GM12878 (cell line): ENCODE data around the gene SSTR1. TPM values are rescaled to one million over a fixed set of nuclear protein-coding genes. Genes with fewer than 3 reads are reported as not detected.

Experiments used
- CEBPZ ChIP-seq: fragments of 150-350 bp; IDR thresholded peaks from 2 replicates; pipeline ENCODE4 v1.6.1; 2016; ENCODE audit warnings: low read depth, low read length
- GATAD2B ChIP-seq: fragments of 450-650 bp; conservative IDR thresholded peaks from 2 replicates; pipeline ENCODE4 v1.6.1; 2017; ENCODE audit warnings: low read depth, mild to moderate bottlenecking, moderate library complexity
- MEF2B ChIP-seq: fragments of 450-650 bp; IDR thresholded peaks from 2 replicates; pipeline ENCODE4 v1.6.1; 2018; ENCODE audit warnings: mild to moderate bottlenecking, moderate library complexity; ENCODE audit not compliant: partially characterized antibody, poor library complexity, severe bottlenecking
- MTA3 ChIP-seq: IDR thresholded peaks from 2 replicates; pipeline ENCODE4 v1.6.1; 2012; ENCODE audit warnings: low read length, inconsistent platforms, borderline replicate concordance
- STAT3 ChIP-seq: IDR thresholded peaks from 2 replicates; pipeline ENCODE4 v1.6.1; 2011; ENCODE audit warnings: low read depth, low read length, improper control_type of control experiment
- TAF1 ChIP-seq: IDR thresholded peaks from 2 replicates; pipeline ENCODE4 v1.6.1; 2011; ENCODE audit warnings: mild to moderate bottlenecking, low read depth, low read length, borderline replicate concordance
- ZNF274 ChIP-seq: IDR thresholded peaks from one replicate; pipeline ENCODE4 v1.8.0; 2011; ENCODE audit not compliant: insufficient read length, insufficient read depth
- polyA plus RNA-seq, 11 experiments: library from polyadenylated mRNA; depleted of rRNA in 4 of 11; unstranded in 6 of 11; stranded (reverse) in 5 of 11; fragments of >200 nt; fragmentation: Nextera tagmentation in 4 of 11; fragmentation: Illumina TruSeq in 1 of 11; extraction: Ambion mirVana in 4 of 11; extraction: Trizol in 1 of 11; gene quantifications; 1 replicate in 1 of 11; 2 replicates in 10 of 11; pipeline versions ENCODE4 v1.2.1 to v1.2.3, GENCODE V29; 2011 to 2016; ENCODE audit warnings: inconsistent platforms in 2 of 11, missing spikeins in 2 of 11, low read depth in 1 of 11
- total RNA-seq, 4 experiments: library from RNA; depleted of rRNA in 3 of 4; stranded (reverse); fragments of >200 nt in 3 of 4; fragmentation: Illumina TruSeq in 1 of 4; extraction: Trizol in 1 of 4; gene quantifications; 2 replicates each; pipeline versions ENCODE4 v1.2.1 to v1.2.3, GENCODE V29; 2013 to 2021
- TF ChIP-seq, protein P1 (sequence below): IDR thresholded peaks from 2 replicates; pipeline ENCODE4 v1.6.1; 2011; ENCODE audit warnings: borderline replicate concordance, low read depth, mild to moderate bottlenecking, moderate library complexity, low read length; ENCODE audit not compliant: insufficient read depth, poor library complexity, severe bottlenecking

Gene SSTR1
- total and polyA plus RNA-seq, 10 of the 15 experiments (the other 5 are each of a cell fraction or from before 2014, with no cell fraction given): 0.01 to 0.05 TPM; not detected in 8

DNA sequence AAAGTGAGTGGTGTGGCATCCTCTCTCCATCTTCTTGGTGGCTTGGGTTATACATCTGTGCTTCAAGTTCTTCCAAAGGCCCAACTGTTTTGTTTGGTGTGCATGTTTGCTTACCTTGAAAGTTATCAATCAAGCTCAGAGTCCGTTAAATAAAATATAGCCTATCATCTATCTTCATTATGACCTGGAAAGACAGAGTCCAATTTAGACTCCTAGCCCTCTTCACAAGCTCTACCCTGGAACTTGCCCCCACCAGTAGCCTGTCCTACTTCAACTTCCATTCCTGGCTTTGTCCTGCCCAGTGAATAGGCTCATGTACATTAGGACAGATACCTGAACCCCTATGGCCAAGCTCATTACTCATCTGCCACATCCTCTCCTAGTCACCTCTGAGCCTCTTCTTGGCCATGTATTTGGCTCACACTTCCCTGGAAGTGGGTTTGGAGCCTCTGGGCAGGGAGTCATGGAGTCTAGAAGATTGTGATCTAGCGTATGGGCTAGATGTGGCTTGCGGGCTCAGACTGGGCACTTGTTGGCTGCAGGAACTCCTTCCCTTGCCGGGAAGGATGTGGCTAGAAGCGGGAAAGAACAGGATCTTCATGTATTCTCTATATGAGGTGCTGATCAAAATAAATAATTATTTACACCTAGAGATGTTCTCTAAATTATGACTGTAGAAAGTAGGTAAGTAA is 6.4 kb upstream of the SSTR1 start (continued):
- TF ChIP-seq CEBPZ: no peak
- no peak for TF ChIP-seq MTA3
- TF ChIP-seq ZNF274: no peak
- no peak for TF ChIP-seq TAF1
- TF ChIP-seq, protein P1, sequence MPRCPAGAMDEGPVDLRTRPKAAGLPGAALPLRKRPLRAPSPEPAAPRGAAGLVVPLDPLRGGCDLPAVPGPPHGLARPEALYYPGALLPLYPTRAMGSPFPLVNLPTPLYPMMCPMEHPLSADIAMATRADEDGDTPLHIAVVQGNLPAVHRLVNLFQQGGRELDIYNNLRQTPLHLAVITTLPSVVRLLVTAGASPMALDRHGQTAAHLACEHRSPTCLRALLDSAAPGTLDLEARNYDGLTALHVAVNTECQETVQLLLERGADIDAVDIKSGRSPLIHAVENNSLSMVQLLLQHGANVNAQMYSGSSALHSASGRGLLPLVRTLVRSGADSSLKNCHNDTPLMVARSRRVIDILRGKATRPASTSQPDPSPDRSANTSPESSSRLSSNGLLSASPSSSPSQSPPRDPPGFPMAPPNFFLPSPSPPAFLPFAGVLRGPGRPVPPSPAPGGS: no peak
- TF ChIP-seq STAT3: no peak
- TF ChIP-seq GATAD2B: no peak
- TF ChIP-seq MEF2B: no peak
